Nephron progenitor cell (in vitro differentiated cells): ENCODE results near the gene ADAM23.

ENCODE experiments used
- DNase-seq: peaks from one replicate; pipeline ENCODE4 v3.0.0; 2021
- H3K27ac Mint-ChIP-seq: 2 replicates; pipeline ENCODE4 v1.8.0; 2021; ENCODE audit warnings: mild to moderate bottlenecking, moderate library complexity, mixed read lengths
- H3K27me3 Mint-ChIP-seq: 2 replicates; pipeline ENCODE4 v1.8.0; 2021; ENCODE audit warnings: mild to moderate bottlenecking, low read depth, mixed read lengths; ENCODE audit not compliant: poor library complexity
- H3K36me3 Mint-ChIP-seq: 2 replicates; pipeline ENCODE4 v1.8.0; 2021; ENCODE audit warnings: low read depth, mixed read lengths
- H3K4me1 Mint-ChIP-seq: 2 replicates; pipeline ENCODE4 v1.8.0; 2021; ENCODE audit warnings: mixed read lengths
- H3K4me3 Mint-ChIP-seq: 2 replicates; pipeline ENCODE4 v1.8.0; 2021; ENCODE audit warnings: mild to moderate bottlenecking, moderate library complexity, mixed read lengths
- H3K9me3 Mint-ChIP-seq: 2 replicates; pipeline ENCODE4 v1.8.0; 2021; ENCODE audit warnings: mild to moderate bottlenecking, moderate library complexity, mixed read lengths
- CTCF ChIP-seq: fragments of 200-600 bp; sonication (generic); IDR thresholded peaks from 2 replicates; pipeline ENCODE4 v1.5.0; 2021; ENCODE audit warnings: antibody characterized with exemption

The ADAM23 gene

GRCh38 chr2:206555721-206556120 lies 112.4 kb downstream of the ADAM23 start:
- Mint-ChIP-seq H3K27me3 (no peaks in the 10 kb centered on the region), H3K9me3 (no peaks in the 10 kb centered on the region), H3K36me3 (no peaks in the 10 kb centered on the region), H3K27ac (no peak overlapping the region), H3K4me1 (no peaks in the 10 kb centered on the region), H3K4me3 (no peak overlapping the region)
- no peak for DNase-seq
- no peak for TF ChIP-seq CTCF

- peak; percentile 57 for TF ChIP-seq CTCF
- Mint-ChIP-seq H3K4me1 (no peaks in the 10 kb centered on the region), H3K27ac (no peak overlapping the region), H3K9me3 (no peaks in the 10 kb centered on the region), H3K4me3 (no peak overlapping the region), H3K27me3 (no peaks in the 10 kb centered on the region), H3K36me3 (no peaks in the 10 kb centered on the region)
- no peak for DNase-seq
Measured at GRCh38 chr2:206556357-206556949, 113.1 kb downstream of the ADAM23 start.

GRCh38 chr2:206557321-206557720 lies 114.0 kb downstream of the ADAM23 start:
- TF ChIP-seq CTCF: no peak
- no peaks in the 10 kb centered on the region for H3K27me3 Mint-ChIP-seq
- H3K9me3 Mint-ChIP-seq: no peaks in the 10 kb centered on the region
- H3K4me3 Mint-ChIP-seq: no peak overlapping the region
- no peak overlapping the region for H3K27ac Mint-ChIP-seq
- DNase-seq: no peak
- H3K36me3 Mint-ChIP-seq: no peaks in the 10 kb centered on the region
- no peaks in the 10 kb centered on the region for H3K4me1 Mint-ChIP-seq

- Mint-ChIP-seq H3K27me3 (no peaks in the 10 kb centered on the region), H3K4me1 (no peaks in the 10 kb centered on the region), H3K36me3 (no peaks in the 10 kb centered on the region), H3K27ac (no peak overlapping the region), H3K9me3 (no peaks in the 10 kb centered on the region), H3K4me3 (no peak overlapping the region)
- no peak for TF ChIP-seq CTCF
- DNase-seq: no peak
Measured at GRCh38 chr2:206558492-206558891, 115.2 kb downstream of the ADAM23 start.

- no peak for TF ChIP-seq CTCF
- no peak for DNase-seq
- Mint-ChIP-seq H3K4me1 (no peaks in the 10 kb centered on the region), H3K36me3 (no peaks in the 10 kb centered on the region), H3K27ac (no peak overlapping the region), H3K4me3 (no peak overlapping the region), H3K9me3 (no peaks in the 10 kb centered on the region), H3K27me3 (peaks cover 4% of the 10 kb centered on the region)
Measured at GRCh38 chr2:206561962-206562361, 118.6 kb downstream of the ADAM23 start.

GRCh38 chr2:206562375-206562774 lies 119.0 kb downstream of the ADAM23 start:
- peaks cover 4% of the 10 kb centered on the region for H3K27me3 Mint-ChIP-seq
- H3K4me1 Mint-ChIP-seq: no peaks in the 10 kb centered on the region
- no peaks in the 10 kb centered on the region for H3K36me3 Mint-ChIP-seq
- no peak for DNase-seq
- no peak overlapping the region for H3K4me3 Mint-ChIP-seq
- no peak for TF ChIP-seq CTCF
- no peaks in the 10 kb centered on the region for H3K9me3 Mint-ChIP-seq
- no peak overlapping the region for H3K27ac Mint-ChIP-seq
